Measurements from ENCODE around the gene MFF.

- TF ChIP-seq CTCF (IDR thresholded peaks at IDR 0.05; ENCODE audit: control extremely low read depth in 1 of 3, insufficient read depth in 1 of 3, low read depth in 1 of 3, low read length in 3 of 3) (no peak), PHF8 (conservative IDR thresholded peaks at IDR 0.05; ENCODE audit: low read depth, low read length) (no peak)
Observed at GRCh38 chr2:227301523-227301922, 23.5 kb upstream of the MFF start.

Measured in H1 (cell line).